Suprapubic skin (tissue), 4 donors: ENCODE data around the gene RGS7.

ENCODE experiments used
- POLR2A ChIP-seq, 2 donors: fragments of 450-650 bp; IDR thresholded peaks; one replicate each; pipeline ENCODE4 v1.6.1; 2017; ENCODE audit warnings: antibody characterized with exemption in 2 of 2, mild to moderate bottlenecking in 2 of 2, moderate library complexity in 2 of 2
- POLR2AphosphoS5 ChIP-seq, 3 donors: sonication (generic); formaldehyde crosslinking; IDR thresholded peaks; one replicate each; pipeline ENCODE4 v1.6.1; 2017; ENCODE audit warnings: antibody characterized with exemption in 3 of 3
- TF ChIP-seq, protein P1 (sequence below), 2 donors: fragments of 200-600 bp in 1 of 2; fragments of 450-650 bp in 1 of 2; sonication (generic) in 1 of 2; IDR thresholded peaks; one replicate each; pipeline ENCODE4 v1.5.1; 2016 to 2019; ENCODE audit warnings: antibody characterized with exemption in 2 of 2, mild to moderate bottlenecking in 1 of 2, moderate library complexity in 1 of 2

DNA sequence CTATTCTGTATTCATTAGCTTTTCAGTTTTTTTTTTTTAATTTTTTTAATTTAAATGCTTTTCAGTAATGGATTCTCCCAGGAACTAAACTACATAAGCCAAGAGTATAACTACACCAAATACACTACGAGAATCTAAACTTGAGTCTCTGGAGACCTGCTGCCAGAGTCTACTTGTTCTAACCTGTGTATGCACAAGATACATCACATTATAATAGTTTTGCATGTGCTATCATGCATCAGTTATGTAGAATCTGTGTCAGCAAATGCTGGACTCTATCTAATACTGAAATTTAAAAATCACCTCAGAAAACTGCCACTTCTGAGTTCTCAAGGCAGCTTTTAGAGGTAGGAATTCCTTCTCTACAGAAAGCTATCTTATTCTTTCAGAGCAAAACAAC lies 598.7 kb downstream of the RGS7 start:
- TF ChIP-seq, protein P1, sequence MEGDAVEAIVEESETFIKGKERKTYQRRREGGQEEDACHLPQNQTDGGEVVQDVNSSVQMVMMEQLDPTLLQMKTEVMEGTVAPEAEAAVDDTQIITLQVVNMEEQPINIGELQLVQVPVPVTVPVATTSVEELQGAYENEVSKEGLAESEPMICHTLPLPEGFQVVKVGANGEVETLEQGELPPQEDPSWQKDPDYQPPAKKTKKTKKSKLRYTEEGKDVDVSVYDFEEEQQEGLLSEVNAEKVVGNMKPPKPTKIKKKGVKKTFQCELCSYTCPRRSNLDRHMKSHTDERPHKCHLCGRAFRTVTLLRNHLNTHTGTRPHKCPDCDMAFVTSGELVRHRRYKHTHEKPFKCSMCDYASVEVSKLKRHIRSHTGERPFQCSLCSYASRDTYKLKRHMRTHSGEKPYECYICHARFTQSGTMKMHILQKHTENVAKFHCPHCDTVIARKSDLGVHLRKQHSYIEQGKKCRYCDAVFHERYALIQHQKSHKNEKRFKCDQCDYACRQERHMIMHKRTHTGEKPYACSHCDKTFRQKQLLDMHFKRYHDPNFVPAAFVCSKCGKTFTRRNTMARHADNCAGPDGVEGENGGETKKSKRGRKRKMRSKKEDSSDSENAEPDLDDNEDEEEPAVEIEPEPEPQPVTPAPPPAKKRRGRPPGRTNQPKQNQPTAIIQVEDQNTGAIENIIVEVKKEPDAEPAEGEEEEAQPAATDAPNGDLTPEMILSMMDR (IDR thresholded peaks at IDR 0.05) = no peak
- TF ChIP-seq POLR2A (IDR thresholded peaks at IDR 0.05) = no peak
- no peak for TF ChIP-seq POLR2AphosphoS5 (IDR thresholded peaks at IDR 0.05)
